Stomach (tissue), 4 donors: ENCODE measurements around the gene MGAT5.

Experiments used
- EP300 ChIP-seq: sonication (generic); formaldehyde crosslinking; IDR thresholded peaks from one replicate; pipeline ENCODE4 v1.6.1; 2017; ENCODE audit warnings: antibody characterized with exemption
- POLR2A ChIP-seq, 4 donors: fragments of 450-650 bp; IDR thresholded peaks; one replicate each; pipeline ENCODE4 v1.6.1; 2016; ENCODE audit warnings: antibody characterized with exemption in 4 of 4, control low read depth in 2 of 4, mild to moderate bottlenecking in 1 of 4, moderate library complexity in 1 of 4
- TF ChIP-seq, protein P1 (sequence below), 7 experiments: fragments of 450-650 bp in 4 of 7; fragments of 200-600 bp in 3 of 7; sonication (generic) in 3 of 7; IDR thresholded peaks; one replicate each; pipeline ENCODE4 v1.5.1; 2016 to 2019; ENCODE audit warnings: antibody characterized with exemption in 7 of 7, control low read depth in 2 of 7, mild to moderate bottlenecking in 1 of 7

- TF ChIP-seq, protein P1, sequence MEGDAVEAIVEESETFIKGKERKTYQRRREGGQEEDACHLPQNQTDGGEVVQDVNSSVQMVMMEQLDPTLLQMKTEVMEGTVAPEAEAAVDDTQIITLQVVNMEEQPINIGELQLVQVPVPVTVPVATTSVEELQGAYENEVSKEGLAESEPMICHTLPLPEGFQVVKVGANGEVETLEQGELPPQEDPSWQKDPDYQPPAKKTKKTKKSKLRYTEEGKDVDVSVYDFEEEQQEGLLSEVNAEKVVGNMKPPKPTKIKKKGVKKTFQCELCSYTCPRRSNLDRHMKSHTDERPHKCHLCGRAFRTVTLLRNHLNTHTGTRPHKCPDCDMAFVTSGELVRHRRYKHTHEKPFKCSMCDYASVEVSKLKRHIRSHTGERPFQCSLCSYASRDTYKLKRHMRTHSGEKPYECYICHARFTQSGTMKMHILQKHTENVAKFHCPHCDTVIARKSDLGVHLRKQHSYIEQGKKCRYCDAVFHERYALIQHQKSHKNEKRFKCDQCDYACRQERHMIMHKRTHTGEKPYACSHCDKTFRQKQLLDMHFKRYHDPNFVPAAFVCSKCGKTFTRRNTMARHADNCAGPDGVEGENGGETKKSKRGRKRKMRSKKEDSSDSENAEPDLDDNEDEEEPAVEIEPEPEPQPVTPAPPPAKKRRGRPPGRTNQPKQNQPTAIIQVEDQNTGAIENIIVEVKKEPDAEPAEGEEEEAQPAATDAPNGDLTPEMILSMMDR (IDR thresholded peaks at IDR 0.05) = no peak
- TF ChIP-seq POLR2A (IDR thresholded peaks at IDR 0.05) = no peak
- no peak for TF ChIP-seq EP300
Observed at GRCh38 chr2:134306521-134306920, 52.6 kb downstream of the MGAT5 start.
